GM23338 (cell line): ENCODE data around the gene TMEM117. TPM values are rescaled to one million over a fixed set of nuclear protein-coding genes. Genes with fewer than 3 reads are reported as not detected.

Experiments
- ATAC-seq: fragments of 200-7000 bp; cut with Tn5 transposase; 3 replicates; pipeline ENCODE4 v1.9.1; 2020
- DNase-seq: peaks from one replicate; pipeline ENCODE4 v3.0.0-alpha.2; 2015; ENCODE audit warnings: low spot score
- H2AFZ ChIP-seq: fragments of 200-600 bp; sonication (generic); 2 replicates; pipeline ENCODE4 v1.8.0; 2016; ENCODE audit warnings: antibody characterized with exemption, mild to moderate bottlenecking, moderate library complexity
- H3F3A ChIP-seq: fragments of 200-600 bp; sonication (generic); replicated peaks from 2 replicates; pipeline ENCODE4 v1.8.0; 2017; ENCODE audit warnings: antibody characterized with exemption, mixed run types, low read depth
- H3K27ac ChIP-seq: fragments of 200-600 bp; sonication (generic); 2 replicates; pipeline ENCODE4 v1.6.1; 2016; ENCODE audit warnings: low read depth
- H3K27me3 ChIP-seq: fragments of 200-600 bp; sonication (generic); 2 replicates; pipeline ENCODE4 v1.8.0; 2016; ENCODE audit warnings: mild to moderate bottlenecking, mixed run types, moderate library complexity; ENCODE audit not compliant: insufficient read depth
- H3K36me3 ChIP-seq: fragments of 200-600 bp; sonication (generic); 2 replicates; pipeline ENCODE4 v1.8.0; 2016; ENCODE audit warnings: mild to moderate bottlenecking; ENCODE audit not compliant: insufficient read depth
- H3K4me1 ChIP-seq: fragments of 200-600 bp; sonication (generic); 2 replicates; pipeline ENCODE4 v1.8.0; 2016; ENCODE audit warnings: mild to moderate bottlenecking, moderate library complexity; ENCODE audit not compliant: insufficient read depth
- H3K4me2 ChIP-seq: fragments of 200-600 bp; sonication (generic); 2 replicates; pipeline ENCODE4 v1.7.1; 2017; ENCODE audit warnings: mixed run types
- H3K4me3 ChIP-seq: fragments of 200-600 bp; sonication (generic); 2 replicates; pipeline ENCODE4 v1.6.1; 2016; ENCODE audit warnings: mixed run types
- H3K79me2 ChIP-seq: fragments of 200-600 bp; sonication (generic); replicated peaks from 2 replicates; pipeline ENCODE4 v1.8.0; 2017; ENCODE audit warnings: mild to moderate bottlenecking; ENCODE audit not compliant: insufficient read depth
- H3K9me2 ChIP-seq: fragments of 200-600 bp; sonication (generic); 2 replicates; pipeline ENCODE4 v1.8.0; 2017; ENCODE audit not compliant: insufficient read depth
- H4K20me1 ChIP-seq: fragments of 200-600 bp; sonication (generic); replicated peaks from 2 replicates; pipeline ENCODE4 v1.8.0; 2017; ENCODE audit warnings: mild to moderate bottlenecking; ENCODE audit not compliant: insufficient read depth
- H3K27ac Mint-ChIP-seq: 2 replicates; pipeline ENCODE4 v1.8.0; 2020; ENCODE audit warnings: inconsistent platforms, mild to moderate bottlenecking, moderate library complexity, mixed read lengths
- H3K27me3 Mint-ChIP-seq: 3 replicates; pipeline ENCODE4 v1.8.0; 2022; ENCODE audit warnings: low read depth, mild to moderate bottlenecking, moderate library complexity, mixed read lengths, inconsistent platforms; ENCODE audit not compliant: insufficient read depth, poor library complexity
- H3K36me3 Mint-ChIP-seq: 3 replicates; pipeline ENCODE4 v1.8.0; 2021; ENCODE audit warnings: low read depth, mild to moderate bottlenecking, inconsistent platforms, moderate library complexity, mixed read lengths
- H3K4me1 Mint-ChIP-seq: 3 replicates; pipeline ENCODE4 v1.8.0; 2020; ENCODE audit warnings: mild to moderate bottlenecking, inconsistent platforms, mixed read lengths
- H3K4me3 Mint-ChIP-seq: 3 replicates; pipeline ENCODE4 v1.8.0; 2021; ENCODE audit warnings: moderate library complexity, mild to moderate bottlenecking, inconsistent platforms, mixed read lengths
- H3K9me3 Mint-ChIP-seq: 3 replicates; pipeline ENCODE4 v1.8.0; 2020; ENCODE audit warnings: moderate library complexity, mild to moderate bottlenecking, inconsistent platforms, mixed read lengths
- CREB1 ChIP-seq: fragments of 250-450 bp; sonication (Bioruptor Pico); IDR thresholded peaks from 2 replicates; pipeline ENCODE4 v1.5.0; 2020; ENCODE audit warnings: low read depth, mild to moderate bottlenecking, moderate library complexity
- CTCF ChIP-seq, 2 experiments: fragments of 200-600 bp in 1 of 2; sonication (generic) in 1 of 2; conservative IDR thresholded peaks; 2 replicates each; pipeline versions ENCODE4 v1.5.1 to v1.6.1; 2016 to 2017; ENCODE audit warnings: antibody characterized with exemption in 2 of 2, low read depth in 2 of 2, mild to moderate bottlenecking in 2 of 2, moderate library complexity in 1 of 2
- ETS1 ChIP-seq: IDR thresholded peaks from 2 replicates; pipeline ENCODE4 v1.6.1; 2016; ENCODE audit warnings: antibody characterized with exemption
- EZH2 ChIP-seq: fragments of 200-600 bp; sonication (generic); IDR thresholded peaks from one replicate; pipeline ENCODE4 v1.8.0; 2017; ENCODE audit warnings: antibody characterized with exemption, mild to moderate bottlenecking, low read depth; ENCODE audit not compliant: unreplicated experiment
- EZH2phosphoT487 ChIP-seq: fragments of 200-600 bp; sonication (generic); IDR thresholded peaks from one replicate; pipeline ENCODE4 v1.8.1; 2018; ENCODE audit warnings: antibody characterized with exemption; ENCODE audit not compliant: unreplicated experiment
- JUNB ChIP-seq: IDR thresholded peaks from one replicate; pipeline ENCODE4 v1.6.1; 2016; ENCODE audit warnings: antibody characterized with exemption; ENCODE audit not compliant: unreplicated experiment
- NANOG ChIP-seq: IDR thresholded peaks from 2 replicates; pipeline ENCODE4 v1.6.1; 2016; ENCODE audit warnings: antibody characterized with exemption, borderline replicate concordance
- POLR2AphosphoS5 ChIP-seq: IDR thresholded peaks from 2 replicates; pipeline ENCODE4 v1.6.1; 2016; ENCODE audit warnings: antibody characterized with exemption, low read depth
- REST ChIP-seq: IDR thresholded peaks from one replicate; pipeline ENCODE4 v1.6.1; 2018; ENCODE audit warnings: antibody characterized with exemption; ENCODE audit not compliant: unreplicated experiment
- STAT1 ChIP-seq: IDR thresholded peaks from one replicate; pipeline ENCODE4 v1.6.1; 2016; ENCODE audit warnings: antibody characterized with exemption; ENCODE audit not compliant: unreplicated experiment
- ZNF114 ChIP-seq: fragments of 250-450 bp; sonication (Bioruptor Pico); IDR thresholded peaks from 2 replicates; pipeline ENCODE4 v1.5.0; 2020; ENCODE audit warnings: mild to moderate bottlenecking, moderate library complexity
- ZNF331 ChIP-seq: fragments of 250-450 bp; sonication (Bioruptor Pico); IDR thresholded peaks from 2 replicates; pipeline ENCODE4 v1.5.0; 2020; ENCODE audit warnings: low read depth, mild to moderate bottlenecking, moderate library complexity
- ZNF462 ChIP-seq: fragments of 250-450 bp; sonication (Bioruptor Pico); IDR thresholded peaks from 2 replicates; pipeline ENCODE4 v1.5.0; 2020; ENCODE audit warnings: mild to moderate bottlenecking, moderate library complexity
- polyA plus RNA-seq: library from polyadenylated mRNA; unstranded; fragments of >200 nt; fragmentation: Nextera tagmentation; extraction: Ambion mirVana; gene quantifications from 2 replicates; pipeline ENCODE4 v1.2.1, GENCODE V29; 2016
- total RNA-seq: library from RNA; depleted of rRNA; stranded (reverse); fragments of >200 nt; shearing (Covaris generic); gene quantifications from 2 replicates; pipeline ENCODE4 v1.2.3, GENCODE V29; 2014

Gene TMEM117
- total and polyA plus RNA-seq, 2 experiments from 2014 or later = 0.94 to 1.6 TPM

- H3K27me3 Mint-ChIP-seq = no peaks in the 10 kb centered on the region
- Histone ChIP-seq H3K4me2 (no peak overlapping the region), H3K27me3 (no peaks in the 10 kb centered on the region), H3K4me1 (peaks cover 13% of the 10 kb centered on the region), H3F3A (no peaks in the 10 kb centered on the region; the same call in 1 of the 2 replicates), H4K20me1 (no peaks in the 10 kb centered on the region), H3K36me3 (no peaks in the 10 kb centered on the region), H3K4me3 (no peak overlapping the region), H3K9me2 (no peaks in the 10 kb centered on the region), H3K27ac (no peak overlapping the region), H2AFZ (0 out of 2 replicates have a peak overlapping the region, but pooled peaks have one; percentile 19), H3K79me2 (no peaks in the 10 kb centered on the region)
- TF ChIP-seq NANOG (no peak), CTCF (conservative IDR thresholded peaks at IDR 0.05; ENCODE audit: low read depth in 2 of 2) (no peak), JUNB (no peak), CREB1 (CRISPR knock-in tag) (no peak), ETS1 (no peak), STAT1 (no peak), EZH2 (no peak), POLR2AphosphoS5 (no peak), REST (no peak), ZNF462 (CRISPR knock-in tag) (no peak), ZNF114 (CRISPR knock-in tag) (no peak), ZNF331 (no peak), EZH2phosphoT487 (no peak)
- no peak for ATAC-seq
- no peak overlapping the region for H3K4me3 Mint-ChIP-seq
- DNase-seq = no peak
- H3K9me3 Mint-ChIP-seq = no peaks in the 10 kb centered on the region
- no peaks in the 10 kb centered on the region for H3K36me3 Mint-ChIP-seq
- no peak overlapping the region for H3K27ac Mint-ChIP-seq
- peaks cover 7% of the 10 kb centered on the region for H3K4me1 Mint-ChIP-seq
Measured at GRCh38 chr12:43826681-43827080, 9.2 kb upstream of the TMEM117 start.
